Measurements from ENCODE around the gene NSMF. TPM values are rescaled to one million over a fixed set of nuclear protein-coding genes. Genes with fewer than 3 reads are reported as not detected.
A peak's percentile ranks its signal among the peaks of the same experiment; 100 is the strongest.

Gene NSMF
- total and polyA plus RNA-seq, 2 of the 8 experiments (the other 6 are each of a cell fraction or from before 2014, with no cell fraction given), result 56.7 to 65.1 TPM

DNA sequence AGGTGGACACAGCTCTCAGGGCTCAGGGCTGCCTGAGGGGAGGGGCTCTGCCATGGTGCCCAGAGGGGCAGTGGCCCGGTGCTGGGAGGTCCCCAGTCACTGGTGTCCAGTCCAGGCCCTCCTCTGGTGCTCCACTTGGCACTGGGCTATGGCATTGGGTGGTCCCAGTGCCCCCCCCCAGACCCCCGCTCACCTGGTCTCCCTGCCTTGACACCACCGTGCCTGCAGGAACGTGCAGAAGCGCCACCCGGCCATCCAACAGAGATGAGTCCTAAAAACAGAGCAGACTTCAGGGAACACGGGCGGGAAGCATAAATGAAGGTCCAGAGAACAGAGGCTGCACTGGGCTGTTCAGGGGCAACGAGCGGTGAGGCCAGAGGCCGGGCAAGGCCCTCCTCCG lies 42.3 kb upstream of the NSMF start:
- Histone ChIP-seq H2BK120ac (replicated peaks; ENCODE audit: low read depth, low read length) (no peak overlapping the region), H3K79me1 (ENCODE audit: low read depth, low read length) (no peaks in the 10 kb centered on the region), H3K56ac (replicated peaks; ENCODE audit: insufficient read length, low read depth, low read length) (no peak overlapping the region), H2AFZ (ENCODE audit: low read length) (no peak overlapping the region), H4K91ac (replicated peaks; ENCODE audit: insufficient read length, low read length) (no peak overlapping the region), H3K23me2 (ENCODE audit: low read depth, low read length) (no peaks in the 10 kb centered on the region; the same call in 1 of the 2 replicates), H3K79me2 (ENCODE audit: control insufficient read depth in 1 of 2, insufficient read depth in 2 of 2, low read length in 2 of 2) (no peaks in the 10 kb centered on the region), H3K27me3 (replicated peaks in 1 of 4; ENCODE audit: control insufficient read depth in 3 of 4, extremely low read depth in 1 of 4, insufficient read depth in 3 of 4, low read length in 3 of 4) (no peaks in the 10 kb centered on the region), H3K36me3 (ENCODE audit: control insufficient read depth in 2 of 4, insufficient read depth in 4 of 4, low read length in 3 of 4) (no peaks in the 10 kb centered on the region), H3K27ac (ENCODE audit: low read depth, low read length) (no peak overlapping the region), H4K20me1 (replicated peaks in 1 of 2; ENCODE audit: control insufficient read depth in 1 of 2, insufficient read depth in 2 of 2, low read length in 2 of 2) (peaks cover 0 to 4% of the 10 kb centered on the region in 2 experiments), H3K9me3 (ENCODE audit: insufficient read depth in 2 of 2, low read depth in 1 of 2, low read length in 1 of 2) (peaks cover 0 to 33% of the 10 kb centered on the region in 2 experiments; a peak in 1 of 4 replicates), H3K4me3 (ENCODE audit: extremely low read depth in 1 of 4, insufficient read depth in 2 of 4, low read depth in 3 of 4, low read length in 4 of 4) (no peak overlapping the region), H2BK20ac (ENCODE audit: low read length) (no peak overlapping the region), H3K4me1 (replicated peaks in 1 of 4; ENCODE audit: control insufficient read depth in 3 of 4, insufficient read depth in 4 of 4, low read length in 3 of 4) (no peaks in the 10 kb centered on the region), H3K9ac (replicated peaks in 1 of 4; ENCODE audit: extremely low read depth in 1 of 4, low read depth in 3 of 4, low read length in 3 of 4) (no peak overlapping the region), H2BK12ac (ENCODE audit: low read depth, low read length) (no peak overlapping the region), H2BK5ac (ENCODE audit: low read depth, low read length) (no peak overlapping the region), H4K8ac (ENCODE audit: extremely low read depth, insufficient read depth, low read length) (peak overlapping the region; percentile 80; the same call in 1 of the 2 replicates), H4K5ac (ENCODE audit: insufficient read length, low read depth, low read length) (no peak overlapping the region), H3K18ac (ENCODE audit: extremely low read depth, low read length) (no peak overlapping the region), H2BK15ac (ENCODE audit: low read length) (no peak overlapping the region), H3K4me2 (ENCODE audit: insufficient read depth in 1 of 2, low read depth in 2 of 2, low read length in 2 of 2) (no peak overlapping the region), H3K23ac (ENCODE audit: insufficient read length) (no peak overlapping the region), H3K4ac (replicated peaks; ENCODE audit: insufficient read length, low read depth, low read length) (no peak overlapping the region), H2AK5ac (ENCODE audit: low read depth, low read length) (no peak overlapping the region), H3K14ac (ENCODE audit: insufficient read length) (no peak overlapping the region)
- POLR2A ChIA-PET (ENCODE audit: partially characterized antibody), result no interaction called here
- DNase-seq (ENCODE audit: low read depth in 1 of 2, low spot score in 2 of 2), result no peak
- CTCF ChIA-PET (ENCODE audit: partially characterized antibody), result interaction anchor here (0.8 to 1.1 kb wide), 3 partner anchors 9 to 599 kb away, joined by 3 read pairs; no protein-coding TSS in a partner anchor
- 88% methylated on average over 11 of the region's 12 CpGs; no CpG with 5 or more reads in 1 of the 2 experiments for WGBS, 2 experiments (ENCODE audit: extremely low coverage in 1 of 2, insufficient coverage in 1 of 2, insufficient read length in 1 of 2, insufficient replicate concordance in 2 of 2, low coverage in 1 of 2, low lambda C conversion rate in 2 of 2, missing lambda C conversion rate in 1 of 2)
- FAIRE-seq, result no peak
- TF ChIP-seq TAF7 (optimal IDR thresholded peaks at IDR 0.05; ENCODE audit: borderline replicate concordance, low read depth, low read length) (no peak), CEBPB (IDR thresholded peaks at IDR 0.05; ENCODE audit: low read depth, low read length) (no peak), CBX5 (IDR thresholded peaks at IDR 0.05; ENCODE audit: low read depth, low read length) (no peak), RAD21 (IDR thresholded peaks at IDR 0.05 in 1 of 2, conservative IDR thresholded peaks at IDR 0.05 in 1 of 2; ENCODE audit: low read depth in 2 of 2, low read length in 2 of 2) (no peak)
- TF ChIP-seq, protein P1, sequence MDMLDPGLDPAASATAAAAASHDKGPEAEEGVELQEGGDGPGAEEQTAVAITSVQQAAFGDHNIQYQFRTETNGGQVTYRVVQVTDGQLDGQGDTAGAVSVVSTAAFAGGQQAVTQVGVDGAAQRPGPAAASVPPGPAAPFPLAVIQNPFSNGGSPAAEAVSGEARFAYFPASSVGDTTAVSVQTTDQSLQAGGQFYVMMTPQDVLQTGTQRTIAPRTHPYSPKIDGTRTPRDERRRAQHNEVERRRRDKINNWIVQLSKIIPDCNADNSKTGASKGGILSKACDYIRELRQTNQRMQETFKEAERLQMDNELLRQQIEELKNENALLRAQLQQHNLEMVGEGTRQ (IDR thresholded peaks at IDR 0.05; ENCODE audit: low read length), result no peak

All from H1 (cell line).